Stimulated activated CD4-positive, alpha-beta T cell treated with anti-CD3 and anti-CD28 coated beads, Interleukin-12 subunit alpha, Interleukin-12 subunit beta, amount 100 ng/mL, for 24 hours (primary cell): Measurements from ENCODE around the gene CAPN3.
"Not testable (repeated sequence)": the region's sequence is repeated elsewhere in the genome, so short reads cannot be mapped to it uniquely, and the experiment has no call there.

Experiments used
- DNase-seq, 2 experiments: peaks; one replicate each; pipeline ENCODE4 v3.0.0-alpha.2; 2020; ENCODE audit warnings: low read depth in 2 of 2

CAPN3 gene

GRCh38 chr15:42359249-42359648 lies at the start of gene CAPN3:
Gene CAPN3, plus strand, starts transcription at chr15:42359501. Its CDS starts 305 bp downstream, at chr15:42359806.
- no peak for DNase-seq

GRCh38 chr15:42313463-42313862 lies 45.8 kb upstream of the CAPN3 start:
- DNase-seq = no peak

- no peak for DNase-seq
Measured at GRCh38 chr15:42314818-42315217, 44.5 kb upstream of the CAPN3 start.

GRCh38 chr15:42315521-42315920 lies 43.8 kb upstream of the CAPN3 start:
- no peak for DNase-seq

GRCh38 chr15:42316282-42316805 lies 43.0 kb upstream of the CAPN3 start:
- DNase-seq = not testable (repeated sequence)

GRCh38 chr15:42319206-42319605 lies 40.1 kb upstream of the CAPN3 start:
- DNase-seq = no peak

GRCh38 chr15:42324308-42324707 lies 35.0 kb upstream of the CAPN3 start:
- DNase-seq = no peak

- no peak for DNase-seq
Measured at GRCh38 chr15:42329161-42329560, 30.1 kb upstream of the CAPN3 start.

- DNase-seq = no peak
Measured at GRCh38 chr15:42329992-42330391, 29.3 kb upstream of the CAPN3 start.

- DNase-seq = no peak
Measured at GRCh38 chr15:42331235-42331634, 28.1 kb upstream of the CAPN3 start.

GRCh38 chr15:42332331-42332730 lies 27.0 kb upstream of the CAPN3 start:
- no peak for DNase-seq

GRCh38 chr15:42335074-42335473 lies 24.2 kb upstream of the CAPN3 start:
- no peak for DNase-seq

GRCh38 chr15:42336650-42337049 lies 22.7 kb upstream of the CAPN3 start:
- not testable (repeated sequence) for DNase-seq

- not testable (repeated sequence) for DNase-seq
Measured at GRCh38 chr15:42337104-42337503, 22.2 kb upstream of the CAPN3 start.

GRCh38 chr15:42338500-42338899 lies 20.8 kb upstream of the CAPN3 start:
- no peak for DNase-seq

- no peak for DNase-seq
Measured at GRCh38 chr15:42343596-42344232, 15.6 kb upstream of the CAPN3 start.

- no peak for DNase-seq
Measured at GRCh38 chr15:42344763-42345162, 14.5 kb upstream of the CAPN3 start.

- no peak for DNase-seq
Measured at GRCh38 chr15:42345504-42345903, 13.8 kb upstream of the CAPN3 start.

GRCh38 chr15:42348083-42348482 lies 11.2 kb upstream of the CAPN3 start:
- DNase-seq = no peak

- no peak for DNase-seq
Measured at GRCh38 chr15:42349186-42349585, 10.1 kb upstream of the CAPN3 start.

GRCh38 chr15:42352401-42352800 lies 6.9 kb upstream of the CAPN3 start:
- no peak for DNase-seq

GRCh38 chr15:42353061-42353460 lies 6.2 kb upstream of the CAPN3 start:
- no peak for DNase-seq

GRCh38 chr15:42354824-42355223 lies 4.5 kb upstream of the CAPN3 start:
- DNase-seq = no peak

- DNase-seq = no peak
Measured at GRCh38 chr15:42355291-42355690, 4.0 kb upstream of the CAPN3 start.
